ENCODE data around the gene IMMP2L.
"Not testable (repeated sequence)": the region's sequence is repeated elsewhere in the genome, so short reads cannot be mapped to it uniquely, and the experiment has no call there.

IMMP2L gene

GRCh38 chr7:111343017-111343416 lies 219.3 kb downstream of the IMMP2L start:
- no peak for DNase-seq (ENCODE audit: low read depth in 2 of 3, low spot score in 1 of 3)

- DNase-seq (ENCODE audit: low read depth in 2 of 3, low spot score in 1 of 3) = no peak
These were observed 223.3 kb downstream of the IMMP2L start for GRCh38 chr7:111339006-111339405.

GRCh38 chr7:111333010-111333409 lies 229.3 kb downstream of the IMMP2L start:
- no peak for DNase-seq (ENCODE audit: low read depth in 2 of 3, low spot score in 1 of 3)

GRCh38 chr7:111330235-111330523 lies 232.1 kb downstream of the IMMP2L start:
- no peak for DNase-seq (ENCODE audit: low read depth in 2 of 3, low spot score in 1 of 3)

- no peak for DNase-seq (ENCODE audit: low read depth in 2 of 3, low spot score in 1 of 3)
These were observed 232.7 kb downstream of the IMMP2L start for GRCh38 chr7:111329367-111330234.

- DNase-seq (ENCODE audit: low read depth in 2 of 3, low spot score in 1 of 3) = no peak
These were observed 233.8 kb downstream of the IMMP2L start for GRCh38 chr7:111328487-111328886.

GRCh38 chr7:111324776-111325175 lies 237.5 kb downstream of the IMMP2L start:
- no peak for DNase-seq (ENCODE audit: low read depth in 2 of 3, low spot score in 1 of 3)

GRCh38 chr7:111324228-111324627 lies 238.1 kb downstream of the IMMP2L start:
- no peak for DNase-seq (ENCODE audit: low read depth in 2 of 3, low spot score in 1 of 3)

- not testable (repeated sequence) for DNase-seq (ENCODE audit: low read depth in 2 of 3, low spot score in 1 of 3)
These were observed 238.6 kb downstream of the IMMP2L start for GRCh38 chr7:111323670-111324069.

- no peak for DNase-seq (ENCODE audit: low read depth in 2 of 3, low spot score in 1 of 3)
These were observed 242.2 kb downstream of the IMMP2L start for GRCh38 chr7:111320133-111320532.

GRCh38 chr7:111312966-111313365 lies 249.3 kb downstream of the IMMP2L start:
- DNase-seq (ENCODE audit: low read depth in 2 of 3, low spot score in 1 of 3) = no peak

- DNase-seq (ENCODE audit: low read depth in 2 of 3, low spot score in 1 of 3) = no peak
These were observed 253.6 kb downstream of the IMMP2L start for GRCh38 chr7:111308691-111309090.

- DNase-seq (ENCODE audit: low read depth in 2 of 3, low spot score in 1 of 3) = no peak
These were observed 260.4 kb downstream of the IMMP2L start for GRCh38 chr7:111301891-111302290.

GRCh38 chr7:111294494-111294893 lies 267.8 kb downstream of the IMMP2L start:
- no peak for DNase-seq (ENCODE audit: low read depth in 2 of 3, low spot score in 1 of 3)

GRCh38 chr7:111292026-111292470 lies 270.2 kb downstream of the IMMP2L start:
- no peak for DNase-seq (ENCODE audit: low read depth in 2 of 3, low spot score in 1 of 3)

- DNase-seq (ENCODE audit: low read depth in 2 of 3, low spot score in 1 of 3) = no peak
These were observed 271.3 kb downstream of the IMMP2L start for GRCh38 chr7:111290982-111291381.

- DNase-seq (ENCODE audit: low read depth in 2 of 3, low spot score in 1 of 3) = no peak
These were observed 271.9 kb downstream of the IMMP2L start for GRCh38 chr7:111290419-111290818.

GRCh38 chr7:111288441-111288840 lies 273.9 kb downstream of the IMMP2L start:
- DNase-seq (ENCODE audit: low read depth in 2 of 3, low spot score in 1 of 3) = not testable (repeated sequence)

GRCh38 chr7:111282626-111283025 lies 279.7 kb downstream of the IMMP2L start:
- DNase-seq (ENCODE audit: low read depth in 2 of 3, low spot score in 1 of 3) = no peak

GRCh38 chr7:111274857-111275256 lies 287.4 kb downstream of the IMMP2L start:
- DNase-seq (ENCODE audit: low read depth in 2 of 3, low spot score in 1 of 3) = no peak

- DNase-seq (ENCODE audit: low read depth in 2 of 3, low spot score in 1 of 3) = no peak
These were observed 290.2 kb downstream of the IMMP2L start for GRCh38 chr7:111272092-111272491.

GRCh38 chr7:111270794-111271193 lies 291.5 kb downstream of the IMMP2L start:
- not testable (repeated sequence) for DNase-seq (ENCODE audit: low read depth in 2 of 3, low spot score in 1 of 3)

- DNase-seq (ENCODE audit: low read depth in 2 of 3, low spot score in 1 of 3) = no peak
These were observed 293.4 kb downstream of the IMMP2L start for GRCh38 chr7:111268941-111269340.
